Ovary (tissue), 3 donors: Measurements from ENCODE around the gene SPAG5.

Experiments
- POLR2A ChIP-seq: fragments of 450-650 bp; IDR thresholded peaks from one replicate; pipeline ENCODE4 v1.6.1; 2017; ENCODE audit warnings: antibody characterized with exemption, mild to moderate bottlenecking, moderate library complexity
- TF ChIP-seq, protein P1 (sequence below), 3 donors: fragments of 450-650 bp in 2 of 3; fragments of 200-600 bp in 1 of 3; IDR thresholded peaks; one replicate each; pipeline versions ENCODE4 v1.5.1 to v1.8.0; 2016 to 2022; ENCODE audit warnings: antibody characterized with exemption in 3 of 3, mild to moderate bottlenecking in 1 of 3
- donor health status: DM: no; HTN: no; CAD: no.

DNA sequence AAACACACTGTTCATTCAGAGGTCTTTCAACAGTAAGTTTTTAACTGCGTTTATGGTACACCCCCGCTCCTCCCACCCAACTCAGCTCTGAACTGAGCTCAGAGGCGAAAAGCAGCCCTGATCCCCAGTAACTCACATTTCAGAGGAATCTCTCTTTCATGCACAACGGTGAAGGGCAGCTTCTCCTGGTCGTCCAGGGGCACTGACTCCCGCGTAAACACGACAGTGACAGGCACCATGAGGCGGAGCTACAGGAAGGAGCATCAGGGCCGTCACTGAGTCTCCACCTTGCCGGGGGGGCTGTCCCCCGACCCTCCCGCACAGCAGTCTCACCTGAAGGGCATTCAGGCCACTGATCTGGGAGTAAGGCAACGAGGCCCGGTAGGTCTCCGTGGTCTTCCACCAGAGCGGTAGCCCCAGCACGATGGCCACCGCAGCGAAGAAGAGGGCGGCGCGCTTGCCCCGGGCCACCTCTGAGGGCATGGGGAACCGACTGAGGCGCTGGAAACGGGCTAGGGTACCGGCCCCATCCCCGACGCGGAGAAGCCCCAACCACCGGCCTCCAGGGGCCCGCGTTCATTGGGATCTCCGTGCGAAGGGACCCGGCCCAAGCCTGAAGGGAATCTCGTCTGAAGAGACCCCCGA lies 28.0 kb downstream of the SPAG5 start:
- TF ChIP-seq, protein P1, sequence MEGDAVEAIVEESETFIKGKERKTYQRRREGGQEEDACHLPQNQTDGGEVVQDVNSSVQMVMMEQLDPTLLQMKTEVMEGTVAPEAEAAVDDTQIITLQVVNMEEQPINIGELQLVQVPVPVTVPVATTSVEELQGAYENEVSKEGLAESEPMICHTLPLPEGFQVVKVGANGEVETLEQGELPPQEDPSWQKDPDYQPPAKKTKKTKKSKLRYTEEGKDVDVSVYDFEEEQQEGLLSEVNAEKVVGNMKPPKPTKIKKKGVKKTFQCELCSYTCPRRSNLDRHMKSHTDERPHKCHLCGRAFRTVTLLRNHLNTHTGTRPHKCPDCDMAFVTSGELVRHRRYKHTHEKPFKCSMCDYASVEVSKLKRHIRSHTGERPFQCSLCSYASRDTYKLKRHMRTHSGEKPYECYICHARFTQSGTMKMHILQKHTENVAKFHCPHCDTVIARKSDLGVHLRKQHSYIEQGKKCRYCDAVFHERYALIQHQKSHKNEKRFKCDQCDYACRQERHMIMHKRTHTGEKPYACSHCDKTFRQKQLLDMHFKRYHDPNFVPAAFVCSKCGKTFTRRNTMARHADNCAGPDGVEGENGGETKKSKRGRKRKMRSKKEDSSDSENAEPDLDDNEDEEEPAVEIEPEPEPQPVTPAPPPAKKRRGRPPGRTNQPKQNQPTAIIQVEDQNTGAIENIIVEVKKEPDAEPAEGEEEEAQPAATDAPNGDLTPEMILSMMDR (IDR thresholded peaks at IDR 0.05) = no peak
- TF ChIP-seq POLR2A = no peak
